ENCODE data around the gene DNAJC8.

The DNAJC8 gene

GRCh38 chr1:28233264-28233606 lies 406 bp upstream of the DNAJC8 start:
- TF ChIP-seq CTCF (IDR thresholded peaks at IDR 0.05; ENCODE audit: low read depth, low read length), result no peak
- H3K4me3 ChIP-seq (ENCODE audit: low read depth, low read length), result no peak overlapping the region

GRCh38 chr1:28229996-28230395 lies 2.8 kb downstream of the DNAJC8 start:
- TF ChIP-seq CTCF (IDR thresholded peaks at IDR 0.05; ENCODE audit: low read depth, low read length), result no peak
- H3K4me3 ChIP-seq (ENCODE audit: low read depth, low read length), result no peak overlapping the region

- H3K4me3 ChIP-seq (ENCODE audit: low read depth, low read length), result no peak overlapping the region
- no peak for TF ChIP-seq CTCF (IDR thresholded peaks at IDR 0.05; ENCODE audit: low read depth, low read length)
These were observed 3.7 kb downstream of the DNAJC8 start for GRCh38 chr1:28229089-28229488.

GRCh38 chr1:28213315-28213714 lies 19.5 kb downstream of the DNAJC8 start:
- TF ChIP-seq CTCF (IDR thresholded peaks at IDR 0.05; ENCODE audit: low read depth, low read length), result no peak
- no peak overlapping the region for H3K4me3 ChIP-seq (ENCODE audit: low read depth, low read length)

- H3K4me3 ChIP-seq (ENCODE audit: low read depth, low read length), result no peak overlapping the region
- TF ChIP-seq CTCF (IDR thresholded peaks at IDR 0.05; ENCODE audit: low read depth, low read length), result no peak
These were observed 23.1 kb downstream of the DNAJC8 start for GRCh38 chr1:28209700-28210099.

GRCh38 chr1:28208818-28209441 lies 23.9 kb downstream of the DNAJC8 start:
- TF ChIP-seq CTCF (IDR thresholded peaks at IDR 0.05; ENCODE audit: low read depth, low read length), result peak; percentile 77
- H3K4me3 ChIP-seq (ENCODE audit: low read depth, low read length), result no peak overlapping the region

GRCh38 chr1:28205243-28205642 lies 27.6 kb downstream of the DNAJC8 start:
- TF ChIP-seq CTCF (IDR thresholded peaks at IDR 0.05; ENCODE audit: low read depth, low read length), result no peak

More at GRCh38 chr1:28205243-28205642, 27.6 kb downstream of the DNAJC8 start:
- H3K4me3 ChIP-seq (ENCODE audit: low read depth, low read length), result no peak overlapping the region
